Stimulated activated CD8-positive, alpha-beta memory T cell treated with anti-CD3 and anti-CD28 coated beads, Interleukin-12 subunit alpha, Interleukin-12 subunit beta, amount 100 ng/mL, for 24 hours (primary cell): ENCODE measurements around the gene PRIMA1.

Source experiments
- DNase-seq: peaks from one replicate; pipeline ENCODE4 v3.0.0-alpha.2; 2020; ENCODE audit errors: extremely low read depth

The PRIMA1 gene

GRCh38 chr14:93675651-93676050, 112.6 kb downstream of the PRIMA1 start:
- no peak for DNase-seq

GRCh38 chr14:93674343-93674742, 113.9 kb downstream of the PRIMA1 start:
- no peak for DNase-seq

GRCh38 chr14:93669632-93670031, 118.7 kb downstream of the PRIMA1 start:
- DNase-seq, result no peak
